GM19025 (cell line): Measurements from ENCODE around the gene DISC1.
"Not testable (repeated sequence)": the region's sequence is repeated elsewhere in the genome, so short reads cannot be mapped to it uniquely, and the experiment has no call there.

Experiments
- ATAC-seq: cut with Tn5 transposase; IDR thresholded peaks from one replicate; pipeline ENCODE4 v1.9.1; 2021; ENCODE audit warnings: mild to moderate bottlenecking, low read depth, moderate library complexity; ENCODE audit not compliant: unreplicated experiment

DISC1 gene

DNA sequence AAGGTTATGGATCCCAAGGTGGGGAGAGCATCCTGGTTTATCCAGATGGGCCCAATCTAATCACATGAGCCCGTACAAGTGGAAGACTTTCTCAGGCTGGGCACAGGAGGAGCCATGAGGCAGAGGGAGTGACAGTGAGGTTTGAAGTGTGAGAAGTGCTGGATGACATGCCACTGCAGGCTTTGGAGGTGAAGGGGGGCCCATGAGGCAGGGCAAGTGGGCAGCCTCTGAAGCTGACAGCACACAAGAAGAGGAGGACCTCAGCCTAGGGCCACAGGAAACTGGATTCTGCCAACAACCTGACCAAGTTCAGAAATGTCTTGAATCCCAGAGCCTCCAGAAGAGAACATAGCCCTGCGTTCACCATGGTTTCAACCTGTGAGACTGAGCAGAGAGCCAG lies 311.6 kb downstream of the DISC1 start:
- ATAC-seq, result no peak

DNA sequence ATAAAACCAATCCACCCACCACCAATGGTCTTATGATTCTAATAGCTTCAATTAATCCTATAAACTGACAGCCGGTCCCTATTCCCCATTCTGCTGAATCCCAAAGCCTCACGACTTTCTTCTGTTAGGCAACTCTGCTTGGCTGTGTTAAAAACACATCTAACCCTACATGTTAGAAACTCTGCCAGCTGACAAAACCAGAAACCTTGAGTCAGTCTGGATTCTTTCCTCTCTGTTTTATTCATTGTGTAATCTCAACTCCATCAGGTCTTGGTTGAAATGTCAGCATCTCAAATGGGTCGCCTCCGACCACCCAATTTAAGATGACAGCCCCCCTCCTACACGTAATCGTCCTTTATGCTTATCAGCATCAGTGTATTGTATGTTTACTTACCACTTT lies 312.1 kb downstream of the DISC1 start:
- ATAC-seq, result no peak

DNA sequence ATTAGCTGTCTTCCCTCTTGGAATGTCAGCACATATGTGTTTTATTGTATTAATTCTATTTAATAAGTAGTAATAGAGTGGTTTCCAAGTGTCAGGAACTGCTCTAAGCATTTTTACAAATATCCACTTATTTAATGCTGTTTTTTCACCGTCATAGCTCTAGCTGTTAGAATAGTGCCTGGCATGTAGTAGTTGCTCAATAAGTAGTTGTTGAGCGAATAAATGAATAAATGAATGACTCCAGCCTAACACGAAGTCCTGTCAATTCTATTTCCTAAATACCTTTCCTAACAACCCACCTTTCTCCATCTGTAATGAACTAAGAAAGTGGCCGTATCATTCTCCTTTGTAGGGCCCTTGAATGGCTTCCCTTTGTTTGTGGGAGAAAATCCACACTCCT lies 312.5 kb downstream of the DISC1 start:
- no peak for ATAC-seq

DNA sequence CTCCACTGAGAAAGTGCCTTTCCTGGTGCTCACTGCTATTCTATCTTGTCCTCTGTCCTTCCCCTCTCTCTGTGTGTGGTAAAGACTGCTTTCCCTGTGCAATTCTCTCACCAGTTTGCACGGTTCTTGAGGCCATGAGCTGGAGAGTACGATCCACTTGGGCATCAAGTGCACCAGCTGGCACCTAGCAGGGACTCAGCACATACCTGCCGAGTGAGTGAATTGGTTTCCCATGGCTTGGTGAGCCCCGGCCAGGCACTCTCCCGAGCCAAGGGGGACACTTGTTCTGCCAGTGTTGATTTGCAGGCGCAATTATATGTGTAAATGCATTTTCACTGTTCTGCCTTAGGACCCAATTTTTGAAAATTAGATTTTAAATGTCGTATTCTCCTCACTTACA lies 313.5 kb downstream of the DISC1 start:
- no peak for ATAC-seq

DNA sequence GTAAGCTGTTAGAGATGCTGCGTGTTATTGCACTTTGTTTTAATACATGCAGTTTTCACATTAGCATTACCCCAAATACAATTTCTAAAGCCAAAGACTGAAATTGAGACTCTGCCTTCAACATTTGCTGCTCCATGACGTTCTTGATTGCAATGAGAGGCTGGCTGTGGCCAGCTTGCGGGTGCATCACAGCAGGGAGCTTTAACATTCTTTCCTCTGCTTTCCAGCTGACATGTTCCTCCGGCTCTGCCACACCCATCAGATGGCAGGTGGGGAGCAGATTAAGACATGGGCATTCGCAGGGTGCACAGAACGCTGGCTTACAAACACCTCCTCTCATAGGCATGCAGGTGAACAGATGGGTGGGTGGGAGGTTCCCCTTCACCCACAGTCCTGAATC lies 314.1 kb downstream of the DISC1 start:
- no peak for ATAC-seq

DNA sequence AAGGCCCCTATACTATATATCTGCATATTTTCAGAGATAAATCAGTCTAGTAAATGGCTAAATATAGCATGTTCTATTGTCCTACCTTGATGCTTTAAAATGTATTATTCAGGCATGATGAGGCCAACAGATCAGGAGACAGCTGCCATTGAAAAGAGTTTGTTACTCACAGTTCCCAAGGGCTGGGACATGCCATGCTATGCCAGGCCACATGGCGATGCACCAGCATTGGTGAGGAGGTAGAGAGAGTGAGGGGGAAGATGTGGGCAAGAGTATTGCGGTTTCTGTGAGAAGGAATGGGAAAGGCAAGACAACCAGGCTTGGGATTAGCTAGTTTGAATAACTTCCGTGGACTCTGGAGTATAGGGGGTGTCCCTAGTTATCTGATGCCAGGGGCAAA lies 316.5 kb downstream of the DISC1 start:
- ATAC-seq, result no peak

DNA sequence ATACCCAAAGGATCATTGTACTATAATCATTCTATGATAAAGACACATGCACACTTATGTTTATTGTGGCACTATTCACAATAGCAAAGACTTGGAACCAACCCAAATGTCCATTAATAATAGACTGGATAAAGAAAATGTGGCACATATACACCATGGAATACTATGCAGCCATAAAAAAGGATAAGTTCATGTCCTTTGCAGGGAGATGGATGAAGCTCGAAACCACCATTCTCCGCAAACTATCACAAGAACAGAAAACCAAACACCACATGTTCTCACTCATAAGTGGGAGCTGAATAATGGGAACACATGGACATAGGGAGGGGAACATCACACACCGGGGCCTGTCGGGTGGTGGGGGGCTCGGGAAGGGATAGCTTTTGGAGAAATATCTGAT lies 321.5 kb downstream of the DISC1 start:
- ATAC-seq, result not testable (repeated sequence)

DNA sequence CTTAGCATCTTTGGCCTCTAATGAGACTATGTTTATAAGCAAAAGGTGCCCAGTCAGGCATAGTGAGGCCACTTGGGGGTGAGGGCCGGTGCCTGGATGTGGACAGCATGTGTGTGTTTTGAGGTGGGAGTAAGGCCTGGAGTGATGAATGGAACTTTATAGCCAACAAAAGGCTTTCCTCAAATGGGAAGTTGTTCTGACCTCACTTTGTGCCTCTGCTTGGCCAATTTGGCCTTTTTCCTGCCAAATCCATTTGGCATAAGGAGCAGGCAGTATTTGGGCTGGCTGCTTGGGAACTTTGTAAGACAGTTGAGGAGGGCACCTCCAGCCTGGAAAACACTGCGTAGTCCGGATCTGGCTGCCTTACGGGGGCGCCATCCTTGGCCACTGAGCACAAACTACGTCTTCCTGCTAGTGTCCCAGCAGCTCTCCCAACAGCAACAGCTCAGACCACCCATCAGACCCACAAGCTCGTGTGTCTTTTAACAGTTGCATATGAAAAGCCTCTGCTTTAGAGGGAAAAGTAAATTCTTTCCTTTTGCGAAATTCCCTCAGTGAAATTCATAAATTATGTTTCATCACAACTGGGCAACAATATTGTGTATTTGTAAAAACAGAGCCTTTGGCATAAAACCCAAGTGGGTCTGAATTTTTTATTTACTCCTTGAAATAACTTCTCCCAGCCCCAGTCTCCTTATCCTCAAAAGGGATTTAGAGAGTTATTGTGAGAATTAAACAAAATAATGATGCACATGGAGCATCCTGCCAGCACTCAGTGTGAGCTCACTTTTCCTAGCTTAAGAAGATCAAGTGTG lies 322.9 kb downstream of the DISC1 start:
- ATAC-seq, result no peak

DNA sequence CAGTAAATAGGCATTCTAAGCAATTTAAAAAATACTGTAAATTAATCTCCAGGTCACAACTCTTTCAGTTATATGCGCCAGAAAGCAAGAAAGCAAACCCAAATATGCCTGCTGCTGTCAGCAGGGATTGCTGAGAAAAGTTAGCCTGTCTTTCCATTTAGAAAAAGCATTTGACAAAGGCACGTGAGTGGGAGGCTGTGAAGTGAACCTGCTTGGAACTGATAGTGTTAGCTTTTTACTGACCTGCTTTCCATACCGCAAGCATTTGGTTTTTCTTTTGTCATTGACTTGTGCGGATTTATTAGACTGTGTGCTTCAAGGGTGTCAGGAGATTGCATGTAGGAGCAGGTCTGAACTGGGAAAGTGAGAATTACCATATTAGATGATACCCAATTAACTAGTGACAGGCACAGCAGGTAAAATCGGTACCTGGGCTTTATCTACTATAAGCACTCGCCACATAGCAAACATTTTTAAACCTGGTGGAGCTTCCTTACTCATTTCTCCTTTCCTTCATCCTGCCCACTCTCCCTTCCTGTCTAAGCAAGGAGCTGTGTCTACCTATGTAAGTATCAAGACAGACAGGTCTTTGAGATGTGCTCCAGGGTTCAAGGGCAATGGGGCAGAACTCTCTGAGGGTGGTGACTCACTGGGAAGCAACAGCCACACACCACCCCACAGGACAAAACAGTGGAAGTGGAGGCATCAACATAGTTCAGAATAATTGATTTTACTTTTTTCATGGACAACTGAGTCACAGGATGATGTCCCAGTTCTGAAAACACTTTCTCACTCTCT lies 323.9 kb downstream of the DISC1 start:
- ATAC-seq, result no peak

DNA sequence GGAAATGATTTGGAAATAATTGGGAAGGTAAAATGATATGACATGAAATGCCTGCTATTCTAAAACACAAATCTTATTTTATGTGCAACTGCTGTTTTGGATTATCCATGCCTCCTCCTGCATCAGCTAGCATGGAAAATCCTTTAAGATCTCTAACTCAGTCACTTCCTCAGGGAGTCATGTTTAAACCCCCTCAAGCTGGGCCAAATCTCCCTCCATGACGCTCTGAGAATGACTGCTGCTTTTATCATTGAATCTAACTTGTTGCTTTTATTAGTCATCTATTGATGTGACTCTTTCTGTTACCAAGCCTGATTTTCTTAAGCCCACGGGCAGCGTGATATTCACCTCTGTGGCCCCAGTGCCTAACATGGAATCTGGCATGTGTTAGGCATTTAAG lies 324.8 kb downstream of the DISC1 start:
- no peak for ATAC-seq

DNA sequence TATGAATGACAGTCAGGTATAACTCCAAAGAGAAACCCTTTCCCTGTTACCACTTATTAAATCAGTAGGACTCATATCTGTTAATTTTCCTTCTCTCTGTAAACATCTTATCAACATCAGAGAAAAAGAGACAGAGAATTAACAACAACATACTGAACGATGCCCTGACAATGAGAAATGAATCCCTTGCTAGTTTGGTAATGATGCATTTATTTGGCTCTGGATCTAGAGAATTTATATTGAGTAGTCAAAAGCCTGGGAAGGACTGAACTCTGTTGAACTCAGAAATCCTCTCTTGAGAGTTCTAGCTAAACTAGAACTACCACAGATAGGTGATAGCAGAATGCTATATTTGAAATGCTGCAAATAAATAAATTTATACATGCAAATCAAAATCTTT lies 325.6 kb downstream of the DISC1 start:
- no peak for ATAC-seq

DNA sequence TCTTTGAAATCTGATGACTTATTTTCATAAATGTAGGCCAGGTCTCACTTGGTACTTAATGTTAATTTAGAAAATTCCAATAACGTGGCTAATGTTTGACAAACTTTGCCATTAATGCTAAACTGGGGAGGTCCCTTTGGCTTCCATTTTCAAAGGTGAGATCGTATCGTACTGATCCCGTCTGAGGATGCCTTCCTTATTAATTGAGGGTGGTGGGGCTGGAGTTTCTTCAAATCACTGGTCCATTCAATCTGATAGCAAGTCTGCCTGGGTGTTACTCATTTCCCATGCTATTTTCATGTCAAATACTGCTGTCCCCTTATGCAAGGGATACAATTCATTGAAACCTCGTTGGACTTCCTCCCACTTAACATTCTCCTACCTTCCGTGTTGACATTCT lies 327.1 kb downstream of the DISC1 start:
- no peak for ATAC-seq

DNA sequence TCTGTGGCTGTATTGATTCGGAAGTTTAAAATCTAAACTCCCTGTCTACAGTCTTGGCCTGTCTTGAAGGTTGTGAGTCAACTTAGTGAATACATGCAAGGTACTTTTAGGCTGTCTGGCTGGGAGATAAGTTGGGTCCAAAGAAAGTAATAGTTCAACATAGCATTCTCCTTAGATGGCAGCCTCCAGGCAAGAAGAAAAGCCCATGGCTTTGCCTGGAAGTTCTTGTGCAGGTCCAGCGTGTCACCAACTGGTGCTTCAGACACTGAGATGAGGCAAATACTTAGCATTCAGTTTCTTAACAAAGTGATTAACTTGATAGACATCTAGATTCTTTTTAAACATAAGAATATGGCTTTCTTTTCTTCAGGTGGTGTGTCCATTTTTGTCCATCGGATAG lies 328.2 kb downstream of the DISC1 start:
- ATAC-seq, result no peak

DNA sequence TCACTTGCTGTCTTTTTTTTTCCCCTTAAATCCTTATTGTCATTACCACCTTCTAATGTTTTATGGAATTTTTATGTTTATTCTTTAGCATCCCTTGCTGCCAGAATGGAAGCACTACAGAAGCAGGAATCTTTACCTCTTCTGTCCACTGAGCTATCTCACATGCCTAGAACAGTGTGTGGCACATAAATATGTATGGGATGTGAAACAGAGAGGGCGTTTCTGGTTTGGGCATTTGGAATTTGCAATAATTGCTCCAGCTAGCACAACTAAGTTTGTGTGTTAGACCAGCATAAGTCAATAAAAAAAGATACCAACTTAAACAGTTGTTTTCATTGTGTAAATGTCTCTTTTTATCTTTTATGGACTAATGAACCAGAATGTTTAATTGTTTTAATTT lies 330.8 kb downstream of the DISC1 start:
- no peak for ATAC-seq

DNA sequence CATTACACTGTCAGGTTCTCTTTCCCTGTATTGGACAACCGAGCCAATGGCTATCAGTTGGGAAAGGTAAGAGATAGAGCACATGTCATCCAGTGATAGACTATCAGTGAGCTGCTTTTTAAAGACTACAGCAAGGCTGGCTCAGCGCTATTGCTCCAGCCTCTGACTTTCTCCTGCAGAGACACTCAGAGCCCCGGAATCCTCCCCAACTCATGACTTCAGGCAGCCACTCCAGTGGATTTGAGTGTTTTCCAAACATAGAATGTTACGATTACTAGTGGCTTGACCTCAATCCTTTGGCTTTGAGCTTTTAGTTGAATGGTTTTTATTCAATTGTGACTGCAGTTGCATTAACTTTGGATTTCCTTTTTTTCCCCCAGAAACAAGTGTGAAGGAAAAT lies 331.9 kb downstream of the DISC1 start:
- no peak for ATAC-seq

DNA sequence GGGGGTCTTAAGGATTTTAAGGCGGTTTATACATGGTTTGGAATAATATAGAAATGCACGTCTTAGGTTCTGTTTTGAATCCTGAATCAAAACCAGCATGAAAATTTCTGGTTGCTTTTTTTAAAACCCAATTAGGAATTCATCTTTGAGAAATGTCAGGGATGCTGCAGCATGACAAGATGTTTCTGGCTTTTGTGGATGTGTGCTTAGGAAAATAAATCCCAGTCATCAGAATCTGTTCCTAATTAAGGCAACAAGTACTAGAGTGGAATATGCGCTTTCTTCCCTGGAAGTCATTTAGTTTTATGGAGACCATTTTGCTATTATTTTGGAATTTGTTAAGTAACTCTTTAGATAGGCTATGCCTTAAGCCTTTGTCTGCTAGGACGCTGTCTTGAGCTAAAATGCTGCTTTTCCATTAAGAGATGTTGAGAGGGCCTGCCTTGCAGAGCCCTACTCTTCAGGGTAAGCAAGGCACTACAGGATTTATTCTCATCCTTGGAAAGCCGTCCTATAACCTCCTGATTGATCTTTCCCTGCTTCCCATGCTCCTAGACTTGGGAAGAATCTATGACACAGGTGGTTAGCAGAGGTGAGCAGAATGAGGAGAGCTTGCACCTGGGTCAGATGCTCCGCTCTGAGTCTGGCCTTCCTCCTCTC lies 332.8 kb downstream of the DISC1 start:
- no peak for ATAC-seq

DNA sequence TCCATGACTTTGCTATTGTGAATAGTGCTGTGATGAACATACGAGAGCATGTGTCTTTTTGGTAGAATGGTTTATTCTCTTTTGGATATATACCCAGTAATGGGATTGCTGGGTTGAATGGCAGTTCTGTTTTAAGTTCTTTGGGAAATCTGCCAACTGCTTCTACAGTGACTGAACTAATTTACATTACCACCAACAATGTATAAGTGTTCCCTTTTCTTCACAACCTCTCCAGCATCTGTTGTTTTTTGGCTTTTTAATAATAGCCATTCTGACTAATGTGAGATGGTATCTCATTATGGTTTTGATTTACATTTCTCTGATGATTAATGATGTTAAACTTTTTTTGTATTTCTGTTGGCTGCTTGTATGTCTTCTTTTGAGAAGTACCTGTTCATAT lies 335.2 kb downstream of the DISC1 start:
- ATAC-seq, result not testable (repeated sequence)

DNA sequence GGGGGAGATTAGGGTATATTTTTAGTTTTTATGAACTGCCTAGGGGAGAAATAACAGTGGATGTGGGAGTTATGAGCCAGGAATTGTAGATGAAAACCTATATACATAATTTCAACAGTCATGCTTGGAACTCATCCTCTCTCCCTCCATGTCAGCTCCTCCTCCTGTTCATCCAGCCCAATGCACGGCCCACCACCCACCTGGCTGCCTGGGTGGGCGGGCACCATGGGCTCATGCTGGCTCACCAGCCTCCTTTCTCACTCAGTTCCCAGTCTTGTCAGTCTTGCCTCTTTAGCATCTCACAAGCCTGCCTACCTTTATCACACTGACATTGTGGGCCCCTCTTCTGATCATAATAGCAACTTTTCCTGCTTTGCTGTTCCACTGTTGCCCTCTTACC lies 336.0 kb downstream of the DISC1 start:
- ATAC-seq, result no peak

DNA sequence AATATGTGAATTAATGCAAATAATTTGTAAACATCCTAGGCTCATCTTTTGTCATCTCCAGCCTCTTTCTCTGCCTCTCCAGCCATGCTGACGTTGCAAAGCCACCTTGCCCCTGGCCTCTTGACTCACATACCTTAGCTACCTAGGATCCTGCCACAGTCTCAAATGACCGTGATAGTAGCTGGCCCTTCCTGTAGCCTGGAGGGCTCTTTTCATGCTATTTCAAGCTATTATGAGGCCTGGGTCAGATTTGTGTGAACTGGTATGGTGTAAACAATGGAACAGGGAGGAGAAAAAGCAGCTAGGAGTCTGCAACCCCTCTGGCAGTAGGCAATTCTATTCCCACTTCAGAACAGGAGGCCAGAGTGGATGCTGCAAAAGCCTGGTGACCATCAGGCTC lies 337.7 kb downstream of the DISC1 start:
- ATAC-seq, result no peak

DNA sequence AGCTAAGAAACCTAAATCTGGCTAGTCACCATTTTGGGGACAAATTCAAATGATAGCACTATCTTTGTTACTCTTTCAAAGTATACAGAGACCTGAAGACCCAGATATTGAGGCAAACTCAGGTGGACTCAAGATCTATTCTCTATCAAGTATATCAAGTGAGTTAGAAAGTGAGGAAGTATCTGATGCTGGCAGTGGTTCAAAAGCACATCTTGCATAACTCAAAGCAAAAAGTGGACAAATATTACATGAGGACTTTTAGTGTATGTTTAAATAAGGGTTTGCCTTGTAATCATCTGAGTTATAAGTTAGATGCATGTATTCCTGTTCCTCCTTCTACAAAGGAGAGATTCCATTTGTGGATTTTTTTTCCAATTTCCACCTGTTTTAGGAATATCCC lies 338.4 kb downstream of the DISC1 start:
- ATAC-seq, result no peak

DNA sequence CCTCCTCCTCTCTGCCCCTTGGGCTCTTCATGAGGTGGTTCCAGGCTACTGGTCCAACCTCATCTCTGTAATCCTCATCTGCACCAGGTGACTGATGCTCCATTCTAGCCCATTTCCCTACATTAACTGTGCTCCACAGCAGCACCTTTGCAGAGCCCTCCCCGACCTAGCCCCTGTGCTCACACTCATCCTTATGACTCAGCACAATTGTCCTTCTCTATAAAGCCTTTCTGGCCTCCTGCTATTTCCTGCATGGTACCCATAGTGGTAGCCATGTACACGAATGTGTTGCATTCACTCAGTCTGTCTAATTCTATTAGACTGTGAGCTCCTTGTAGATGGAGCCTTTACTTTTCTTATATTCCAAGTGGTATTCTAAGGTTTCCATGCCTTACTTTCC lies 339.0 kb downstream of the DISC1 start:
- no peak for ATAC-seq

DNA sequence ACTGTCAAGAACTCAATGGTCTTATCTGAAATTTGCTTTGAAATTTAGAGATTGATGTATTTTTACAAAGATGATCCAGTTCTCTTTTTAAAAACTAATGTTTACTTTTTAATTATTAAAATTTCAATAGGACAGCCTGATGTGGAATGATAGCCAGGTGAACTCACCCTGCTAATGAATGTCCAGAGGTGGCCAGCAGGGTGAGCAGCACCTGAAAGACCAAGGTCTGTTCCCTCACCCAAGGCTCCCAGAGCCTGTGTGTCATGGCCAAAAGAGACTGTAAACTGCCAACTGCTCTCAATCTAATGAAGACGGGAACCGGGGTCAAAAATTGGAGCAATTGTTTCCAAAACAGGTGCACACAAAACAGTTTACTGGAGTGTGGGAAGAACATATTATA lies 340.4 kb downstream of the DISC1 start:
- ATAC-seq, result no peak
